ENCODE results near the gene LINC01488. TPM values are rescaled to one million over a fixed set of nuclear protein-coding genes. Genes with fewer than 3 reads are reported as not detected.
A peak's percentile ranks its signal among the peaks of the same experiment; 100 is the strongest.

LINC01488 gene
- total RNA-seq, 1 donor from 2014 or later = not detected

GRCh38 chr11:69470301-69470700, 11.2 kb upstream of the LINC01488 start:
- Mint-ChIP-seq H3K36me3 (ENCODE audit: low read depth, unreplicated experiment) (peaks cover 4% of the 10 kb centered on the region), H3K4me1 (ENCODE audit: low read depth, unreplicated experiment) (no peaks in the 10 kb centered on the region), H3K9me3 (ENCODE audit: unreplicated experiment) (peaks cover 7% of the 10 kb centered on the region), H3K4me3 (ENCODE audit: unreplicated experiment) (no peak overlapping the region), H3K27me3 (ENCODE audit: low read depth, unreplicated experiment) (peaks cover 51% of the 10 kb centered on the region), H3K27ac (ENCODE audit: unreplicated experiment) (no peak overlapping the region)
- no peaks in the 10 kb centered on the region for H3K79me2 ChIP-seq (ENCODE audit: insufficient read depth, low read length)
- no peak overlapping the region for H3K4me2 ChIP-seq (ENCODE audit: low read length)
- H3K9me3 ChIP-seq (ENCODE audit: insufficient read depth, low read depth, low read length) = peaks cover 9% of the 10 kb centered on the region
- TF ChIP-seq EZH2 (IDR thresholded peaks at IDR 0.05; ENCODE audit: insufficient read depth, low read length) = no peak
- TF ChIP-seq CTCF (IDR thresholded peaks at IDR 0.05; ENCODE audit: insufficient read depth, low read depth, low read length) = no peak
- H3K36me3 ChIP-seq (ENCODE audit: insufficient read depth, low read length) = no peaks in the 10 kb centered on the region
- DNase-seq (ENCODE audit: low read depth) (no peak), FAIRE-seq (no peak)
- peaks cover 10% of the 10 kb centered on the region for H3K4me1 ChIP-seq (ENCODE audit: insufficient read depth, low read length)
- no peaks in the 10 kb centered on the region for H4K20me1 ChIP-seq (ENCODE audit: insufficient read depth, low read length)
- H3K27me3 ChIP-seq (ENCODE audit: insufficient read depth, low read length) = no peaks in the 10 kb centered on the region
- H3K27ac ChIP-seq (ENCODE audit: low read depth, low read length) = no peak overlapping the region
- no peak overlapping the region for H2AFZ ChIP-seq (ENCODE audit: low read depth, low read length)
- H3K9ac ChIP-seq (ENCODE audit: low read length) = no peak overlapping the region
- no peak overlapping the region for H3K4me3 ChIP-seq (ENCODE audit: insufficient read depth, low read depth, low read length)

GRCh38 chr11:69470793-69471728, 10.4 kb upstream of the LINC01488 start:
- no peaks in the 10 kb centered on the region for H3K27me3 ChIP-seq (ENCODE audit: insufficient read depth, low read length)
- H3K9ac ChIP-seq (ENCODE audit: low read length) = peak overlapping the region; percentile 66
- H2AFZ ChIP-seq (ENCODE audit: low read depth, low read length) = peak overlapping the region; percentile 79
- TF ChIP-seq EZH2 (IDR thresholded peaks at IDR 0.05; ENCODE audit: insufficient read depth, low read length) (no peak), CTCF (IDR thresholded peaks at IDR 0.05; ENCODE audit: insufficient read depth, low read depth, low read length) (no peak)
- H3K36me3 ChIP-seq (ENCODE audit: insufficient read depth, low read length) = no peaks in the 10 kb centered on the region
- Mint-ChIP-seq H3K36me3 (ENCODE audit: low read depth, unreplicated experiment) (peaks cover 4% of the 10 kb centered on the region), H3K4me1 (ENCODE audit: low read depth, unreplicated experiment) (no peaks in the 10 kb centered on the region), H3K9me3 (ENCODE audit: unreplicated experiment) (peaks cover 7% of the 10 kb centered on the region), H3K4me3 (ENCODE audit: unreplicated experiment) (no peak overlapping the region), H3K27me3 (ENCODE audit: low read depth, unreplicated experiment) (peaks cover 52% of the 10 kb centered on the region), H3K27ac (ENCODE audit: unreplicated experiment) (no peak overlapping the region)
- DNase-seq (ENCODE audit: low read depth) (peak; percentile 65), FAIRE-seq (no peak)
- H3K79me2 ChIP-seq (ENCODE audit: insufficient read depth, low read length) = no peaks in the 10 kb centered on the region
- peak overlapping the region; percentile 64 for H3K27ac ChIP-seq (ENCODE audit: low read depth, low read length)
- no peaks in the 10 kb centered on the region for H4K20me1 ChIP-seq (ENCODE audit: insufficient read depth, low read length)
- no peak overlapping the region for H3K4me3 ChIP-seq (ENCODE audit: insufficient read depth, low read depth, low read length)
- peak overlapping the region; percentile 74 for H3K4me2 ChIP-seq (ENCODE audit: low read length)
- peaks cover 9% of the 10 kb centered on the region for H3K9me3 ChIP-seq (ENCODE audit: insufficient read depth, low read depth, low read length)
- H3K4me1 ChIP-seq (ENCODE audit: insufficient read depth, low read length) = peaks cover 10% of the 10 kb centered on the region
